Smooth muscle cell of the brain vasculature (primary cell): ENCODE measurements around the gene FLT4.

Experiments
- DNase-seq: peaks from one replicate; pipeline ENCODE4 v3.0.0-alpha.2; 2012; ENCODE audit warnings: low read depth, low spot score

The FLT4 gene

GRCh38 chr5:180593446-180594206 is 55.8 kb downstream of the FLT4 start:
- no peak for DNase-seq

GRCh38 chr5:180592176-180592575 is 57.2 kb downstream of the FLT4 start:
- no peak for DNase-seq

GRCh38 chr5:180591311-180591887 is 58.0 kb downstream of the FLT4 start, which contains the start of gene SCGB3A1:
TSS of gene SCGB3A1 (minus strand) at chr5:180591499. CDS start at chr5:180591462, 37 bp downstream.
- no peak for DNase-seq

GRCh38 chr5:180590543-180591310 is 58.7 kb downstream of the FLT4 start:
- no peak for DNase-seq

DNA sequence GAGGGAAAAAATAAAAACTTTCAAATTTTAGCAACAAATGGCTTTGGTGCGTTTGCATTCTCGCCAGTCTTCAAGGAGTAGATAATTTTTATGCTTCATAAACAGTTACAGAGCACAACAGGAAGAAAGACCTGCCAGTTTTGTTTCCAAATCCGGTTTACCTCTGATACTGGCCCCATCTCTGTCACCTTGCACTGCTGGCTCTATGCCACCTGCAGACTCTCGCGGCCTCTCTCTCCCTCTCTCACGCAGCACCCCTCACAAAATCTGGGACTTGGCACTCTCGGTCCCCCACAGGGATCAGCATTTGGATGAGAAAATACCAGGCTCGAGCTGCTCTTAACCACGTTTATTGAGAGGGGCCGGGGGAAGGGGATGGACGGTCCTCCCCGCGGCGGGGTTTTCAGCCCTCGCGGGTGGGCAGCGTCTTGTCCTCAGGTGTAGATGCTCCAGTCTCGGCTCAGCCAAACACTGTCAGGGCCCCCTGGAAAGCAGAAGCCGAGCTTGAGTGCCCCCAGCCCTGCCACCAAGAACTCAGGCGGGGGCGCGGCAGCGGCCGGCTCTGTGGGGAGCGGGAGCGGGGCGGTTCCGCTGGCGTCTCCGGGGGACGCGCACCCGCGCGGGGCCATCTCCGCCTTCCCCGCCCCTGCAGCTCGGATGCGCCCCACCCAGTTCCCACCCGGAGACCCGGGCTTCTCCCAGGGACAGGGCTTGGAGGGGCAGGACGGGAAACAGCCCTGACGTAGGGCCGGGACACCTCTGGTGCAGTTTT is 59.4 kb downstream of the FLT4 start:
- DNase-seq = no peak

DNA sequence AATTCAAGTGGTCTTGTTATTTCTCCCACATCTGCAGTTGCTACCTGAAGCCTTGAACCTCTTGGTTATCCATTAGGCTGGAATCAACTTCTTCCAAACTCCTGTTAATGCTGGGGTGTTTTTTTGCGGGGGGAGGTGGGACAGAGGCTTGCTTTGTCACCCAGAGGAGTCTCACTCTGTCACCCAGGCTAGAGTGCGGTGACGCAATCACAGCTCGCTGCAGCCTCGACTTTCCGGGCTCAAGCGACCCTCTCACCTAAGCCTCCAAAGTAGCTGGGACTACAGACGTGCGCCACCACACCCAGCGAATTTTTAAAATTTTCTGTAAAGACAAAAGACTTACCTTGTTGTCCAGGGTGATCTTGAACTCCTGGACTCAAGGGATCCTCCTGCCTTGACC is 62.5 kb downstream of the FLT4 start:
- DNase-seq = no peak

DNA sequence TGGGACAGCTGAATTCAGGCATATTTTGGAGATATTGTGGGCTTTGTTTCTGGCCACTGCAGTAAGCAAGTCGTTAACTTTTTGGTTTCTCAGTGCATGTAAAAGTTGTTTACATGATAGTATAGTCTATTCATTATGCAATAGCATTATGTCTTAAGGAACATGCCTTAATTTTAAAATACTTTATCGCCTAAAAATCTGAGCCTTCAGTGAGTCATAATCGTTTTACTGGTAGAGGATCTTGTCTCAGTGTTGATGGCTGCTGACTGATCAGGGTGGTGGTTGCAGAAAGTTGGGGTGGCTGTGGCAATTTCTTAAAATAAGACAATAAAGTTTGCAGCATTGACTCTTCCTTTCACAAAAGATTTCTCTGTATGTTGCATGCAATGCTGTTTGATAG is 63.2 kb downstream of the FLT4 start:
- no peak for DNase-seq

GRCh38 chr5:180583738-180584137 is 65.7 kb downstream of the FLT4 start:
- no peak for DNase-seq

- DNase-seq = no peak
Measured at GRCh38 chr5:180580681-180581080, 68.7 kb downstream of the FLT4 start.

DNA sequence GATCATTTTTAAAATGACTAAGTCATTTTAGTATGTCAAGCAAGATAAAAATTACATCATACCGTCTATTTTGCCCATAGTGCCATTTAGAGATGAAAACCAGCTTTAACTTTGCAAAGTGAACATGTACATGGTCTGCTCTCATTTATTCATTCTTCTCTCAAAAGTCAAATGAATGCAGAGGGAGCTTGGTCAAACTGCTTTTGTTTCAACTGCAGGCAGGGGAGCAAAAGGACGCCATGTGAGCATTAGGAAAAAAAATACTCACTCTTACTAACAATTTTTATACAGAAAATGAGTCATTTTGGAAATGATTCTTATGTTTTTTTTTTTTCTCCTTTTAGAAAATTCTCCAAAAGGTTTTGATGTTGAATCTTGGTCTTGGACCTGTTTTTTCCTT is 73.8 kb downstream of the FLT4 start:
- DNase-seq = no peak

DNA sequence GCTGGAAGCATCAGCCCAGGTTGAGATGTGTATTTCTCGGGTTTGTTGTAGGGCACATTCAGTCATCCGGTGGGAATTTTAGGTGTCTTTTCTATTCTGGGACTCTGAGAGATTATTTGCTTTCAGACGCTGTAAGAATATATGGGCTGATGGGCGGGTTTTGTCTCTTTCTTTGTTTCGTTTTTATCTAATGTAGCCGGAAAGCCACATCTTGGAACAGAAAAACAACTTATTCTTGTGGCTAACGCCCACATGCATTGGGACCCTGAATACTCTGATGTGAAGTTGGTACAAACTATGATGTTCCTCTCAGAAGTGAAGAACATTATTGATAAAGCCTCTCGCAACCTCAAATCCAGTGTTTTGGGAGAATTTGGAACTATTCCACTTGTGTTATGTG is 80.5 kb downstream of the FLT4 start:
- DNase-seq = no peak

GRCh38 chr5:180563994-180564393 is 85.4 kb downstream of the FLT4 start:
- DNase-seq = no peak

DNA sequence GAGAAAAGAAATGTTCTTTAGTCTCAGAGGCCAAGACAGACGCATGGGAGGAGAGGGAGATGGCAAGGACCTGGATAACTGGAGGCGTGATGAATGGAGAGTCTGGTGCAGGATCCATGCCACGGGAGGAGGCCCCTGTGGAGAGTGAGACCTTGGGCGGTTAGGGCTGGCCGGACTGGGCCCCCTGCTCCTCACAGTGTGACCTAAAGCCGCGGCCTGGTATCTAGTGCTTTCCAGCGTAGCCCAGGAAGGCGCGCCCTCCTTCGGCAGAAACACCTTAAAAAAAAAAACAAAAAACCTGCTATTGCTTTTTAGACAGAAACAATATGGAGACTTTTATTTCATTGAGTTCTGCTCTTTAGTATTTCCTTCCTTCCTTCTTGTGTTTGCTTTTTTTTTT is 91.2 kb downstream of the FLT4 start:
- no peak for DNase-seq

DNA sequence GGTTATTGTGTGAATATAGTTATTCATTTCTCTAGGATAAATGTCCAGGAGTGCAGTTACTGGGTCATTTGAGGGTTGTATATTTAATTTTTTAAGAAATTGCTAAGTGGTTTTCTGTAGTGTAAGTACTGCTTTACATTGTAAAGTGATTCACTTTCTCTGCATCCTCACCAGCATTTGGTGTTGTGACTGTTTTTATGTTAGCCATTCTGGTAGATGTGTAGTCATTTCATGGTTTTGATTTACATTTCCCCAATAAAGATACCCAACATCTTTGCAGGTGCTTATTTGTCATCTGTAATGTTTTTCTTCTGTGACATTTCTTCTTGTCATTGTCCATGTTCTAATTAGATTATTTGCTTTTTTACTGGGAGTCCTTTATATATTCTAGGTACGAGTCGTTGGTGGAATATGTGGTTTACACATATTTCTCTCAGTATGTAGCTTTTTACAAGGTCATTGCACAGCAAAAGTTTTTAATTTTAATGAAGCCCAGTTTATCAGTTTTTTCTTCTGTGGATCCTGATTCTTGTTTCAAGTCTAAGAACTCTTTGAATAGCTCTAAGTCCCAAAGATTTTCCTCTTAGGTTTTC is 92.1 kb downstream of the FLT4 start:
- DNase-seq = no peak

DNA sequence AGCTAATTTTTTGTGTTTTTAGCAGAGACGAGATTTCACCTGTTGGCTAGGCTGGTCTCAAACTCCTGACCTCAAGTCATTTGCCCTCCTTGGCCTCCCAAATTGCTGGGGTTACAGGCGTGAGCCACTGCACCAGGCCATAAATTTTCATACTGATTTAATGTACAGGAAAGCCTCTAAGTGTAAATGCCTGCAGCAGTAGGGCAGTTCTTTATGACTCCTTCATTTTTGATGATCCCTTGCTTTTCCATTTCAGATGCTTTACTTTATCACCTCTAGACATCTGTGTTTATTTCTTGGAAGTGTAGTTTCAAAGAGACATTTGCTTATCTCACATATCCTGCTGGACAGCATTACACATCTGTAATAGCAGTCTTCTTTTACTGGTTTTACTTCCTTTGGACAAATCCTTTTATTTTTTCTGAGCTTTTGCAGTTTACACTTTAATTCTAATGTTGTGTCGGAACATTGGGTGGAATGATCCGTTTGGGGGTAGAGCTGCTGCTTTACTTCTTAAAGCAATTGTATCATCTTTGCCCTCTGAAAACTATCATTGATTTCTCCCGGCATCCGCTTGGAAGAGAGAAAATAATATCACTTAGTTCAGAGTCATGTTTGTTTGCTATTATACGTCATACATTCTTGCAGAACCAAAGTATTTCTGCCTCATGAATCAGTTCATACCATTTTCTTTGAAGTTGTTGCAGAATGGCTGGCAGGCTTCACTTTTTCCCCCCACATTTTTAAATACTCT is 94.1 kb downstream of the FLT4 start:
- no peak for DNase-seq

GRCh38 chr5:180553530-180553929 is 95.9 kb downstream of the FLT4 start:
- no peak for DNase-seq
